IMR-90 (cell line): ENCODE results near the gene FBLIM1. TPM values are rescaled to one million over a fixed set of nuclear protein-coding genes. Genes with fewer than 3 reads are reported as not detected.

Source experiments
- ATAC-seq: fragments of 200-7000 bp; cut with Tn5 transposase; 2 replicates; pipeline ENCODE4 v1.9.1; 2020; ENCODE audit warnings: low read depth, mild to moderate bottlenecking, moderate library complexity
- BruUV-seq: library from RNA; stranded (reverse); fragments of 400-500 nt; replicated peaks from 2 replicates; lab custom pipeline; 2021; lab: Mats Ljungman, UMichigan
- CTCF ChIA-PET: fragments of 300-600 bp; formaldehyde crosslinking; extraction: SDS; loops from one replicate; lab custom pipeline; 2021; ENCODE audit warnings: antibody characterized with exemption; lab: Yijun Ruan, JAX
- POLR2A ChIA-PET: fragments of 300-600 bp; sonication (Branson Sonifier 250); formaldehyde crosslinking; loops from one replicate; lab custom pipeline; 2022; ENCODE audit warnings: antibody characterized with exemption; ENCODE audit not compliant: unreplicated experiment; lab: Charles Lee
- DNase-seq: peaks from one replicate; pipeline ENCODE4 v3.0.0; 2013
- H2AFZ ChIP-seq: replicated peaks from 2 replicates; pipeline ENCODE3; 2013; ENCODE audit warnings: low read length, mild to moderate bottlenecking; ENCODE audit not compliant: poor library complexity
- H2AK5ac ChIP-seq: 2 replicates; pipeline ENCODE4 v1.6.1; 2013; ENCODE audit warnings: low read depth, low read length, inconsistent platforms
- H2AK9ac ChIP-seq: replicated peaks from 2 replicates; pipeline ENCODE3; 2013; ENCODE audit warnings: mild to moderate bottlenecking, low read depth, low read length, moderate library complexity; ENCODE audit not compliant: poor library complexity
- H2BK120ac ChIP-seq: 2 replicates; pipeline ENCODE4 v1.6.1; 2013; ENCODE audit warnings: low read depth, low read length, inconsistent platforms
- H2BK15ac ChIP-seq: 3 replicates; pipeline ENCODE4 v1.6.1; 2013; ENCODE audit warnings: low read depth, low read length, inconsistent platforms
- H2BK20ac ChIP-seq: 2 replicates; pipeline ENCODE4 v1.6.1; 2013; ENCODE audit warnings: low read depth, mild to moderate bottlenecking, inconsistent platforms, low read length, moderate library complexity
- H2BK5ac ChIP-seq: 2 replicates; pipeline ENCODE4 v1.6.1; 2013; ENCODE audit warnings: mild to moderate bottlenecking, low read depth, low read length, inconsistent platforms; ENCODE audit not compliant: poor library complexity, severe bottlenecking
- H3K14ac ChIP-seq: replicated peaks from 2 replicates; pipeline ENCODE4 v1.6.1; 2013; ENCODE audit warnings: low read depth, low read length, inconsistent platforms
- H3K18ac ChIP-seq: 2 replicates; pipeline ENCODE4 v1.6.1; 2013; ENCODE audit warnings: low read depth, low read length, control low read depth
- H3K23ac ChIP-seq: 2 replicates; pipeline ENCODE4 v1.6.1; 2013; ENCODE audit warnings: low read depth, low read length, inconsistent platforms
- H3K27ac ChIP-seq: 2 replicates; pipeline ENCODE4 v1.5.1; 2013; ENCODE audit warnings: mild to moderate bottlenecking, control low read depth, low read length; ENCODE audit not compliant: insufficient read depth
- H3K27me3 ChIP-seq: 2 replicates; pipeline ENCODE4 v1.6.1; 2013; ENCODE audit warnings: low read length; ENCODE audit not compliant: control insufficient read depth, insufficient read depth
- H3K36me3 ChIP-seq: 2 replicates; pipeline ENCODE4 v1.6.1; 2013; ENCODE audit warnings: low read length, mixed read lengths; ENCODE audit not compliant: control insufficient read depth, insufficient read depth
- H3K4ac ChIP-seq: 2 replicates; pipeline ENCODE4 v1.6.1; 2013; ENCODE audit warnings: low read depth, low read length, inconsistent platforms
- H3K4me1 ChIP-seq: 2 replicates; pipeline ENCODE4 v1.6.1; 2013; ENCODE audit warnings: low read length, mixed read lengths; ENCODE audit not compliant: control insufficient read depth, insufficient read depth
- H3K4me2 ChIP-seq: 2 replicates; pipeline ENCODE4 v1.6.1; 2013; ENCODE audit warnings: low read depth, mild to moderate bottlenecking, control low read depth, low read length, moderate library complexity
- H3K4me3 ChIP-seq: 2 replicates; pipeline ENCODE4 v1.5.1; 2013; ENCODE audit warnings: low read depth, mild to moderate bottlenecking, control low read depth, low read length, moderate library complexity; ENCODE audit not compliant: insufficient read depth
- H3K56ac ChIP-seq: 2 replicates; pipeline ENCODE4 v1.6.1; 2013; ENCODE audit warnings: low read length, inconsistent platforms; ENCODE audit not compliant: insufficient read depth; ENCODE audit errors: extremely low read depth
- H3K79me1 ChIP-seq, 2 experiments: 2 replicates each; pipeline ENCODE4 v1.6.1; 2013; ENCODE audit warnings: low read length in 2 of 2, inconsistent platforms in 1 of 2, low read depth in 1 of 2
- H3K9ac ChIP-seq: 2 replicates; pipeline ENCODE4 v1.6.1; 2013; ENCODE audit warnings: low read depth, low read length, control low read depth
- H3K9me1 ChIP-seq: 2 replicates; pipeline ENCODE4 v1.6.1; 2013; ENCODE audit warnings: low read length, inconsistent platforms; ENCODE audit not compliant: insufficient read depth
- H3K9me3 ChIP-seq: 2 replicates; pipeline ENCODE4 v1.6.1; 2013; ENCODE audit warnings: low read length; ENCODE audit not compliant: control insufficient read depth, insufficient read depth
- H4K20me1 ChIP-seq: 2 replicates; pipeline ENCODE4 v1.6.1; 2013; ENCODE audit warnings: low read length, inconsistent platforms; ENCODE audit not compliant: insufficient read depth
- H4K5ac ChIP-seq: 2 replicates; pipeline ENCODE4 v1.6.1; 2013; ENCODE audit warnings: mild to moderate bottlenecking, low read depth, low read length, control low read depth
- H4K8ac ChIP-seq, 2 experiments: 2 replicates each; pipeline ENCODE4 v1.6.1; 2013; ENCODE audit warnings: low read depth in 2 of 2, low read length in 2 of 2, control low read depth in 1 of 2, inconsistent platforms in 1 of 2
- H4K91ac ChIP-seq: 2 replicates; pipeline ENCODE4 v1.6.1; 2013; ENCODE audit warnings: low read depth, low read length, inconsistent platforms; ENCODE audit not compliant: insufficient read depth
- BHLHE40 ChIP-seq: fragments of 150-350 bp; IDR thresholded peaks from 2 replicates; pipeline ENCODE4 v1.6.1; 2016; ENCODE audit warnings: mild to moderate bottlenecking, low read depth, low read length
- CEBPB ChIP-seq: IDR thresholded peaks from 2 replicates; pipeline ENCODE4 v1.6.1; 2012; ENCODE audit warnings: low read depth, low read length, improper control_type of control experiment
- CHD1 ChIP-seq: IDR thresholded peaks from 2 replicates; pipeline ENCODE4 v1.6.1; 2012; ENCODE audit warnings: low read depth, low read length, improper control_type of control experiment
- FOS ChIP-seq: fragments of 150-350 bp; IDR thresholded peaks from 2 replicates; pipeline ENCODE4 v1.6.1; 2016; ENCODE audit warnings: low read depth, low read length
- MAFK ChIP-seq: IDR thresholded peaks from 2 replicates; pipeline ENCODE4 v1.6.1; 2012; ENCODE audit warnings: low read depth, low read length, improper control_type of control experiment
- MAZ ChIP-seq: IDR thresholded peaks from 2 replicates; pipeline ENCODE4 v1.6.1; 2012; ENCODE audit warnings: low read depth, mild to moderate bottlenecking, low read length, improper control_type of control experiment, moderate library complexity, borderline replicate concordance
- RAD21 ChIP-seq: IDR thresholded peaks from 2 replicates; pipeline ENCODE4 v1.6.1; 2012; ENCODE audit warnings: low read length, improper control_type of control experiment
- RFX5 ChIP-seq: IDR thresholded peaks from 2 replicates; pipeline ENCODE4 v1.8.0; 2012; ENCODE audit warnings: low read depth, mild to moderate bottlenecking, low read length, moderate library complexity
- SMC3 ChIP-seq: fragments of 150-350 bp; IDR thresholded peaks from 2 replicates; pipeline ENCODE4 v1.6.1; 2016; ENCODE audit warnings: low read depth, mild to moderate bottlenecking, antibody characterized with exemption, low read length, moderate library complexity
- WGBS, 2 experiments: methylation state at CpG; one replicate each; pipeline versions ENCODE4 v1.1.5 to v1.1.7; 2013; ENCODE audit warnings: missing lambda C conversion rate in 2 of 2; ENCODE audit not compliant: insufficient read length in 1 of 2; ENCODE audit errors: extremely low coverage in 2 of 2; 5-methylcytosine and 5-hydroxymethylcytosine counted together
- dilution Hi-C: fragments of 300-500 bp; cut with HindIII; formaldehyde crosslinking; loops from one replicate; pipeline ENCODE4 v1.14.3; 2018; ENCODE audit warnings: low sequenced_read_pairs; ENCODE audit not compliant: unreplicated experiment
- in situ Hi-C: fragments of 300-500 bp; cut with MboI; formaldehyde crosslinking; loops from 3 replicates; pipeline ENCODE4 v1.14.3; 2019; ENCODE audit warnings: low sequenced_read_pairs, inconsistent platforms, mixed read lengths
- intact Hi-C: fragments of 100-400 bp; cut with micrococcal nuclease; formaldehyde crosslinking; loops from 2 replicates; pipeline ENCODE4 v1.10.0; 2022
- polyA plus RNA-seq, 3 experiments: library from polyadenylated mRNA; depleted of rRNA; stranded (reverse); fragments of >200 nt; gene quantifications; 2 replicates each; pipeline ENCODE4 v1.2.3, GENCODE V29; 2012; ENCODE audit warnings: low replicate concordance in 1 of 3
- total RNA-seq: library from RNA; depleted of rRNA; stranded (reverse); fragments of >200 nt; gene quantifications from 2 replicates; pipeline ENCODE4 v1.2.3, GENCODE V29; 2012
- TF ChIP-seq, protein P1 (sequence below): fragments of 150-350 bp; IDR thresholded peaks from 2 replicates; pipeline ENCODE4 v1.6.1; 2016; ENCODE audit warnings: low read depth, mild to moderate bottlenecking, low read length, moderate library complexity, borderline replicate concordance

FBLIM1 gene
- total and polyA plus RNA-seq, 2 of the 4 experiments (the other 2 are of a cell fraction) = 52.2 to 140 TPM

GRCh38 chr1:15737324-15738319 lies 21.0 kb upstream of the FBLIM1 start (continued):
- TF ChIP-seq MAFK = no peak

DNA sequence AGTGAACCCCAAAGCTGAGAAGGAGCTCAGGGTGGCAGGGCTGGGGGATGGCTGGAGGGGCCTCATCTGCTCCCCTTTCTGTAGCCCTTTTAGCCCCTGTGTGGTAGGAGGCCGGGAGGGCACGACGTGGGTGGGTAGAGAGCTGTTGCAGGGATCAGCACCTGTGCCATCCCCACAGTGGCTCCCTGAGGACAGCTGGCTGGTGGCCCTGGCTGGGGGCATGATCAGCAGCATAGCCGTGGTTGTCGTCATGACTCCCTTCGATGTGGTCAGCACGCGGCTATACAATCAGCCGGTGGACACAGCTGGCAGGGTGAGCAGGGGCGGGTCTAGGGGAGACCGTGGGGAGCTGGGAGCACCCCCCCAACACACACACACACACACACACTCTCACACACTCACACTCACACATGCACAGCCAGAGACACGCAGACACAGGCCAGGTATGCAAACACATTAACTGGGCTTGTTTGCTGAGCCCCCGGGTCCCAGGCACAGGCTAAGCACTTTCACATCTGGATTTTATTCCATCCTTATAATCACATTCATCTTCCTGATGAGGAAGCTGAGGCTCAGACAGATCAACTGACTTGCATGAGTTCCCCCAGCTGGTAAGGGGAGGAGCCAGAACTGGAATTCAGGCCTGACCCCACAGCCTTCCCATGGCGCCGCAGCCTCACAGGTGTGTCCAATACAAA lies 20.0 kb upstream of the FBLIM1 start:
- H3K36me3 ChIP-seq = peaks cover 19% of the 10 kb centered on the region
- no peak overlapping the region for H3K23ac ChIP-seq
- no peak overlapping the region for H3K4me2 ChIP-seq
- H3K18ac ChIP-seq = no peak overlapping the region
- no peak overlapping the region for H2AK5ac ChIP-seq
- no peak overlapping the region for H4K8ac ChIP-seq
- BruUV-seq = no TSS peak
- H3K4me3 ChIP-seq = no peak overlapping the region
- H4K91ac ChIP-seq = no peak overlapping the region
- POLR2A ChIA-PET = no interaction called here
- no peaks in the 10 kb centered on the region; the same call in 1 of the 2 replicates for H4K20me1 ChIP-seq
- in situ Hi-C loops (no loop called here), dilution Hi-C loops (no loop called here), intact Hi-C loops (no loop called here)
- no peak overlapping the region for H3K9ac ChIP-seq
- H3K14ac ChIP-seq = no peak overlapping the region
- no peaks in the 10 kb centered on the region for H3K79me1 ChIP-seq
- H2BK15ac ChIP-seq = no peak overlapping the region
- H3K9me1 ChIP-seq = no peaks in the 10 kb centered on the region
- H3K27ac ChIP-seq = no peak overlapping the region
- H3K56ac ChIP-seq = no peak overlapping the region
- CTCF ChIA-PET = no interaction called here
- ATAC-seq (no peak), DNase-seq (no peak)
- TF ChIP-seq RAD21 (no peak), BHLHE40 (no peak), CHD1 (no peak), FOS (no peak), SMC3 (no peak), MAZ (no peak), MAFK (no peak), RFX5 (no peak), CEBPB (no peak)
- TF ChIP-seq, protein P1, sequence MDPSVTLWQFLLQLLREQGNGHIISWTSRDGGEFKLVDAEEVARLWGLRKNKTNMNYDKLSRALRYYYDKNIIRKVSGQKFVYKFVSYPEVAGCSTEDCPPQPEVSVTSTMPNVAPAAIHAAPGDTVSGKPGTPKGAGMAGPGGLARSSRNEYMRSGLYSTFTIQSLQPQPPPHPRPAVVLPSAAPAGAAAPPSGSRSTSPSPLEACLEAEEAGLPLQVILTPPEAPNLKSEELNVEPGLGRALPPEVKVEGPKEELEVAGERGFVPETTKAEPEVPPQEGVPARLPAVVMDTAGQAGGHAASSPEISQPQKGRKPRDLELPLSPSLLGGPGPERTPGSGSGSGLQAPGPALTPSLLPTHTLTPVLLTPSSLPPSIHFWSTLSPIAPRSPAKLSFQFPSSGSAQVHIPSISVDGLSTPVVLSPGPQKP = no peak
- WGBS, 2 experiments = 72% methylated on average over 8 of the region's 15 CpGs; no CpG with 5 or more reads in 1 of the 2 experiments
- peak overlapping the region; percentile 85 for H2AK9ac ChIP-seq
- H2BK20ac ChIP-seq = no peak overlapping the region
- H3K9me3 ChIP-seq = no peaks in the 10 kb centered on the region
- H3K27me3 ChIP-seq = no peaks in the 10 kb centered on the region
- no peak overlapping the region for H3K4ac ChIP-seq
- no peak overlapping the region for H4K5ac ChIP-seq
- H3K4me1 ChIP-seq = no peaks in the 10 kb centered on the region
- no peak overlapping the region for H2BK5ac ChIP-seq
- no peak overlapping the region for H2BK120ac ChIP-seq
- no peak overlapping the region for H2AFZ ChIP-seq
